Erythroblast (primary cell): ENCODE data around the gene PEX7.
"Not testable (repeated sequence)": the region's sequence is repeated elsewhere in the genome, so short reads cannot be mapped to it uniquely, and the experiment has no call there.

Source experiments
- DNase-seq, 2 experiments: peaks; one replicate each; lab custom pipeline; 2025; lab: John Stamatoyannopoulos, UW
- GATA1 ChIP-seq: IDR thresholded peaks from 2 replicates; pipeline ENCODE4 v1.6.1; 2011; ENCODE audit warnings: low read depth, mild to moderate bottlenecking, control low read depth, low read length, moderate library complexity
- POLR2A ChIP-seq: IDR thresholded peaks from 2 replicates; pipeline ENCODE4 v1.6.1; 2011; ENCODE audit warnings: mild to moderate bottlenecking, low read length

Gene PEX7

GRCh38 chr6:136784271-136784664 is 38.1 kb upstream of the PEX7 start:
- TF ChIP-seq GATA1 = no peak
- peak in 1 of 2 experiments; percentile 30 for DNase-seq

- TF ChIP-seq POLR2A (no peak), GATA1 (no peak)
- DNase-seq = peak; percentile 37 to 69
Measured at GRCh38 chr6:136784910-136785746, 37.3 kb upstream of the PEX7 start.

- no peak for TF ChIP-seq POLR2A
- no peak for TF ChIP-seq GATA1
Measured at GRCh38 chr6:136786658-136787057, 35.7 kb upstream of the PEX7 start.

GRCh38 chr6:136787726-136788068 is 34.7 kb upstream of the PEX7 start:
- DNase-seq = no peak
- no peak for TF ChIP-seq POLR2A
- TF ChIP-seq GATA1 = no peak

More at GRCh38 chr6:136786658-136787057, 35.7 kb upstream of the PEX7 start:
- DNase-seq = no peak

- no peak for DNase-seq
Measured at GRCh38 chr6:136788069-136788902, 34.1 kb upstream of the PEX7 start.

GRCh38 chr6:136789440-136789839 is 33.0 kb upstream of the PEX7 start:
- not testable (repeated sequence) for DNase-seq

More at GRCh38 chr6:136788069-136788902, 34.1 kb upstream of the PEX7 start:
- no peak for TF ChIP-seq POLR2A
- TF ChIP-seq GATA1 = no peak

- no peak for TF ChIP-seq GATA1
- peak in 1 of 2 experiments; percentile 7 for DNase-seq
Measured at GRCh38 chr6:136790411-136791295, 31.7 kb upstream of the PEX7 start.

- peak; percentile 91 for DNase-seq
Measured at GRCh38 chr6:136791296-136792094, 30.9 kb upstream of the PEX7 start.

GRCh38 chr6:136792095-136792409 is 30.3 kb upstream of the PEX7 start:
- no peak for DNase-seq
- TF ChIP-seq POLR2A = no peak
- no peak for TF ChIP-seq GATA1

More at GRCh38 chr6:136791296-136792094, 30.9 kb upstream of the PEX7 start:
- TF ChIP-seq GATA1 = no peak
- TF ChIP-seq POLR2A = peak; percentile 86

- TF ChIP-seq POLR2A (peak; percentile 66), GATA1 (no peak)
- peak; percentile 90 to 93 for DNase-seq
Measured at GRCh38 chr6:136792410-136793262, 29.8 kb upstream of the PEX7 start, which contains the start of gene MAP3K5. Gene MAP3K5 (minus strand): TSS chr6:136792477. CDS start chr6:136792157, 320 bp downstream.

GRCh38 chr6:136793363-136793762 is 29.0 kb upstream of the PEX7 start:
- TF ChIP-seq POLR2A (no peak), GATA1 (no peak)

GRCh38 chr6:136795386-136795785 is 27.0 kb upstream of the PEX7 start:
- no peak for DNase-seq

More at GRCh38 chr6:136793363-136793762, 29.0 kb upstream of the PEX7 start:
- no peak for DNase-seq

More at GRCh38 chr6:136795386-136795785, 27.0 kb upstream of the PEX7 start:
- TF ChIP-seq POLR2A = no peak
- no peak for TF ChIP-seq GATA1
